Activated naive CD8-positive, alpha-beta T cell treated with anti-CD3 and anti-CD28 coated beads, Interleukin-2, amount 50 U/mL, for 16 hours (primary cell): ENCODE data around the gene NKAPD1.
A peak's percentile ranks its signal among the peaks of the same experiment; 100 is the strongest.
"Not testable (repeated sequence)": the region's sequence is repeated elsewhere in the genome, so short reads cannot be mapped to it uniquely, and the experiment has no call there.

Experiments
- DNase-seq: peaks from one replicate; pipeline ENCODE4 v3.0.0-alpha.2; 2020; ENCODE audit warnings: low read depth, low spot score

Gene NKAPD1, protein sequence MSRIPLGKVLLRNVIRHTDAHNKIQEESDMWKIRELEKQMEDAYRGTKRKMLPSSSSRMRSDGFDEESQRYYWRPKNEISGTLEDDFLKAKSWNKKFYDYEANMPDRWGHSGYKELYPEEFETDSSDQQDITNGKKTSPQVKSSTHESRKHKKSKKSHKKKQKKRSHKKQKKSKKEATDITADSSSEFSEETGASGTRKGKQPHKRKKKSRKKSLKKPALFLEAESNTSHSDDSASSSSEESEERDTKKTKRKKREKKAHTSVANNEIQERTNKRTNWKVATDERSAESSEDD

DNA sequence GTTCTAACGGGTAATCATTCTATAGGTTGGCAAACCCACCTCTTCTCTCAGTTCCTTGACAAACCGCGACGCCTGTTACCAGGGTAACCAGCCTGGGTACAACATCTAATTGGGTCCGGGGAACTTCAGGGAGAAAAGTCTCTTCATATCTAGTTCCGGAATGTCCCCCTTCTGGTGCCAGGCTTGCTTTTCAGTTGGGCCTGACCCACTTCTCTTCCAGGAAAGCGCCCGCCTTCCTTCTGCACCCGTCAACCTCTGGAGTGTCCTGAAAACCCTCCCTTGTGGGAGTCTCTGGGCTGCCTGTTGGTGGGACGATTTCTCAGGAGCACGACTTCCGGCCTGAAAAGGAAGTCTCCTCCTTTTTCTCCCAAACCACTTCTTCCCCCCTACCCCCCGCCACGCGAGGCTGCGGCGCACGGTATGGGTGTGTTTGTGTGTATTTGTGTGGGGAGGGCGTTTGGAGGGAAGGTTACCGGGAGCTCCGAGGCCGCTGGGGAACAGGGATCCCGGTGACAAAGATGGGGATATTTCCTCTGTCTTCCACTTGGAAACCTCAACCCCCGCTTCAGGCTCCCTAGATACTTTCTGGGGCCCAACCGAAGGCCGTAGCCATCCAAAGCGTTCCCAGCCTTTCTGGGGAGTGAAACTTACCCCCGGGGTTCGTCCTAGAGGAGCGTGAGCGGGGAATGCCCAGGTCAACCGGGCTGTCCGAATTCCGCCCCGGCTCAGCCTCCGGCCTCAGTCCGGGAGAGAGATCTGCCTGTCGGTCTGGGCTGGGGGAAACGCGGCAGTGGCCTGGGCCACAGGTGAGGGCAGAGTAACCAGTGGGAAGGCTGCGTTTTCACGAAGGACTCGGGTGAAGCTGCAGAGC lies at the start of gene NKAPD1, which contains the start of gene PIH1D2:
TSS of gene NKAPD1 (plus strand) at position 359 of the 871 bp plus-strand sequence. CDS start 1,276 bp downstream, outside the sequence.
TSS of gene PIH1D2 (minus strand) at position 77 of the 871 bp plus-strand sequence. CDS start 843 bp downstream, outside the sequence.
- DNase-seq: peak; percentile 50

DNA sequence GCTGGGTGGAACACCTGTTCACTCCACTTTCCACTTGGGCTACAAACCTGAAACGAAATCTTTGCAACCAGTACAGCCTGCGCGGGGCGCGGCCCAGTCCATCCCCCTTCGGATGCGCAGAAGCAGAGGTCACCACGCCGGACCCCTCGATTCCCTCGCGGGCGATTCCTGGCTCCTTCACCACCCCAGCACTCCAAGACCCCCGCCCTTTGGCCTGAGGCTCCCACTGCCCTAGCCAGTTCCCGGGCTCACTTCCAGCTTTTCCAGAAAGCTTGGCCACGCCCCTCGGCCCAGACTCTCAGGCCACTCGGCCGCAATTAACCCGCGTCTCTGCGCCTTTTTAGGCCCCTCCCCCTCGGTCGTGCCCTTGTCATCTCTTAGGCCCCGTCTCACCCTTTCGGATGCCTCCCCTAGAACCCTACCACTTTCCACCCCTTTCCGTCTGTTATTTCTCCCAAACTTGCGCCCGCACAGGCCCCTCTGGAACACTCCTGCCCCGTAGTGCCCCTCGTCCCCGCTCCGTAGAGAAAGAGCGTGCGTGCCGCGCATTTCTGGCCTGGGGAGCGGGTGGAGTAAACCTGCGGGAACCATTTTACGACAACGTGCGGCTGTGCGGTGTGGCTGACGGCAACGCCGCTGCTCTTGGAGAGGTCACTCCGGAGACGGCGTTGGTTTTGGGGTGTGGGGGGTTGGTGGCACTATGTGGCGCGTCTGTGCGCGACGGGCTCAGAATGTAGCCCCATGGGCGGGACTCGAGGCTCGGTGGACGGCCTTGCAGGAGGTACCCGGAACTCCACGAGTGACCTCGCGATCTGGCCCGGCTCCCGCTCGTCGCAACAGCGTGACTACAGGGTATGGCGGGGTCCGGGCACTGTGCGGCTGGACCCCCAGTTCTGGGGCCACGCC lies 49.1 kb upstream of the NKAPD1 start, which contains the start of gene DLAT:
TSS of gene DLAT (plus strand) at position 636 of the 906 bp plus-strand sequence. CDS start at position 701, 65 bp downstream.
- peak; percentile 66 for DNase-seq

DNA sequence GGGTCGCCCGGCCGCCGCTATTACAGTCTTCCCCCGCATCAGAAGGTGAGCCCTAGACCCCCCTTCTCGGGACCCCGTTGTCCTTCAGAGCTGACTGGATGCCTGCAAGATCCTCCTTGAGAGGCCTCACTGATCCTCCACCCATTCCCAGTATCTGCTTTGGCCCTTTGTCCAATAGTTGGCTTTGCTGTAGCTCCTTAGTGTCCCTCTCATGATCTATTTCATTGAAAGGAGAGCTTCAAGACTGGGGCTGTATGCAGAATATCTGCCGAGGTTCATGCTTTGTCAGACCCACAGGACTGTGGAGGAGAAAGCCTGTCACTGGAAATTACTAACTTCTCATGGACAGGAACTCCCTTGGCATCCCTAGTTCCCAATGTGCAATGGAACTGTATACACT lies 48.4 kb upstream of the NKAPD1 start:
- DNase-seq: no peak

DNA sequence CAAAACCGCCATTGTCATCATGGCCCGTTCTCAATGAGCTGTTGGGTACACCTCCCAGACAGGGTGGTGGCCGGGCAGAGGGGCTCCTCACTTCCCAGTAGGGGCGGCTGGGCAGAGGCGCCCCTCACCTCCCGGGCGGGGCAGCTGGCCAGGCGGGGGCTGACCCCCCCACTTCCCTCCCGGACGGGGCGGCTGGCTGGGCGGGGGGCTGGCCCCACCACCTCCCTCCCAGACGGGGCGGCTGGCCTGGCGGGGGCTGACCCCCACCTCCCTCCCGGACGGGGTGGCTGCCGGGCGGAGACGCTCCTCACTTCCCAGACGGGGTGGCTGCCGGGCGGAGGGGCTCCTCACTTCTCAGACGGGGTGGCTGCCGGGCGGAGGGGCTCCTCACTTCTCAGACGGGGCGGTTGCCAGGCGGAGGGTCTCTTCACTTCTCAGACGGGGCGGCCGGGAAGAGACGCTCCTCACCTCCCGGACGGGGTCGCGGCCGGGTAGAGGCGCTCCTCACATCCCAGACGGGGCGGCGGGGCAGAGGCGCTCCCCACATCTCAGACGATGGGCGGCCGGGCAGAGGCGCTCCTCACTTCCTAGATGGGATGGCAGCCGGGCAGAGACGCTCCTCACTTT lies 47.2 kb upstream of the NKAPD1 start:
- not testable (repeated sequence) for DNase-seq

DNA sequence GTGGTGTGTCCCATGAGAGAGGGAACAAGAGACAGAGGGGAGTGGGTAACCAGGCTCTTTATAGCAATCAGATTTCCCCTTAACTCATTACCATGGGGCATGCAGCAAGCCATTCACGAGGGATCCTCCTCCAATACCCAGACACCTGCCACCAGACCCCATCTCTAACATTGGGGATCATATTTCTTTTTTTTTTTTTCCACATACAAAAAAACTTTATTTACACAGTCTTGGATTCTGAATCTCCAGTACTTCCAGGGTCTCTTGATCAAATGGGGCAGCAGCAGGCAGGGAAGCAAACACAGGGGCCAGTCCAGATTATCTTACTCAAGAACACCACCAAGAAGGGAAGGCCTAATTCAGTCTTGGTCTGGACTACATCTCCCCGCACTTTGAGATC lies 44.6 kb upstream of the NKAPD1 start:
- DNase-seq: no peak

DNA sequence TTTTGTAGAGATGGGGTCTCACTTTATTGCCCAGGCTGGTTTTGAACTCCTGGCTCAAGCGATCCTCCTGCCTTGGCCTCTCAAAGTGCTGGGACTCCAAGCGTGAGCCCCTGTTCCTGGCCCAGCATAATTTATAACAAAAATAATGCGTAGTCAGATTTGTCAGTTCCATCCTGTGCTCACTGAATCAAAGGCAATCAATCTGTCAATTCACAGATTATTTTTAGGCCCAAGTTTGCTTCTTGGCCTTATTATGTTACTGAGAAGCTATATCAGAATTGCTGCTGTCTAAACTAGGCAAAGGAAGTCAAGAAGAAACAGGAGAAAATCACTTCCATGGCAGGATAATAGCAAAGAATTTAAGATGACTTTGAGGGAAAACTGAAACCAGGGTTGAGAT lies 40.2 kb upstream of the NKAPD1 start:
- no peak for DNase-seq

DNA sequence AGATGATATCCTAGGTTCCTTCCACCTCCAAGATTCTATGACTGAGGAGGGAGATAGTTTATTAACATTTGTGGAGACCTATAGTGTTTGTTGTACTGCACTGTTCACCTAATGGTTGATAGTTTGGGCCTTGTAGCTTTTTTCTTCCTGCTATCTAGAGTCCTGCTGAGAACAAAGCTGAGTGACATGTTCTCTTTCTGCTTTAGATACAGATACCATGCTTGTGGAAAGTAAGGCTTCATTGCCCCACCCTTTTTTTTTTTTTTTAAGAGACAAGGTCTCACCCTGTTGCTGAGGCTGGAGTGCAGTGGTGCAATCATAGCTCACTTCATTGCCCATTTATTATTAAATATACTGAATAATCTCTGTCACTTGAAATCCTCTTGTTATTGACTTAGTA lies 36.6 kb upstream of the NKAPD1 start:
- no peak for DNase-seq

DNA sequence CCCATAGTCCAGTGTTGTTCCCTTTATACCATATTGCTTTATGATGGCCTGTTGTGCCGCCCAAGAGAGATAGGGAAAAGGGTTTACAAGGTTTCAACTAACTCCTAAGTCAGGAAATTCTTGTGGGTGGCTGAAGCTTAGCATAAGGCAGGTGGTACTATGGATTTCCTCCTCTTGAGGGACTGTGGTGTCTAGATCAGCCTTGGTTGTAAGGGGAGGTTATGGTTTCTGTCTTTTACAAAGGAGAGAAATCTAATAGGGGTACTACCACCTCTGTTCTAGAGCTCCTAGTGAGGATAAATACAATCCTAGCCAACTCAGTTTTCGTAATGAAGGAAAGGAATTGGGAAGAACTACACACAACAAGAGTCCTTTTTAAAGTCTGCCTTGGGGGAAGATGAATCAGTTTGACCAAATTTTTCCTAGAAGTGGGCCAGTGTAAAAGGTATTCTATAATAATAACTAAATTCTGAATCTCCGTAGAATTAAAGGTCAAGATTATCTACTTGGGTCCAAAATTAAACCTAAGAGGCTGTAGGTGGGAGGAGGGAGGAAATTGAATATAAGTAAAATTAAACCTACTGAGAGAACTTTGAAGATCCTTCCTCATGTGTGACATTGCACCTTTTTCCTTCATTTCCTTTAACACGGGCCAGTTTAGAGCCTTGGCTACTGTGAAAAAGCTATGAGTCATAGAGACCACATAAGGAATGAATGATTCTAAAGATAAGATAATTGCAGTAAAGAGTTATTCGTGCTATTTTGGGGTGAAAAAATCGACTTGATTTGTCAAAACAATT lies 31.7 kb upstream of the NKAPD1 start:
- no peak for DNase-seq

DNA sequence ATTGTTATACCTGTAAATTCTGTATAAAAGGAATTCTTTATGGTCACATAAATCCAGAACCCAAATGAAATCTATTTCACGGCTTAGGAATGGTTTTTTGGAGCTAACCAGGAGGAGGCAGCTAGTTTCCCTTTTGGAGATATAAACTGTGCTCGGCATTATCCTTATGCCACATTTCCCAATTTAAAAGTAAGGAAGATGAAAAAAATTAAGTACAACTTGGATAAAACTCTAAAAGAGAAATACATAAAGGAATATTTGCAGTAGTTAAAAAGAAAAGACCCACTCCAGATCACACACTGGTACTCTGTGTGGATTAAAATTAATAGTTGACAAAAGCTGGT lies 31.2 kb upstream of the NKAPD1 start:
- no peak for DNase-seq

DNA sequence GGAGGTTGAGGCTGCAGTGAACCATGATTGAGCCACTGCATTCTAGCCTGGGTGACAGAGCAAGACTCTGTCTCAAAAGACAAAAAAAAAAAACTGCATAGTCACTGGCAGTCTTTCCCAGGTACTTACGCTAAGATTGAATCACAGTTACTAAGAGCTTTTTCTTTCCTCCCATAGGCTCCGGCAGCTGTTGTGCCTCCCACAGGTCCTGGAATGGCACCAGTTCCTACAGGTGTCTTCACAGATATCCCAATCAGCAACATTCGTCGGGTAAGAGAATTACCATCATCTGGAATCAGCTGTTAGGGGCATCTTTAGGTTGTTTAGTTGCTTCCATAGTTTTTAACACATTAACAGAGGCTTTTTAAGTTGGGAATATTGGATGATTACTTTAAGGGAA lies 29.1 kb upstream of the NKAPD1 start:
- DNase-seq: no peak

DNA sequence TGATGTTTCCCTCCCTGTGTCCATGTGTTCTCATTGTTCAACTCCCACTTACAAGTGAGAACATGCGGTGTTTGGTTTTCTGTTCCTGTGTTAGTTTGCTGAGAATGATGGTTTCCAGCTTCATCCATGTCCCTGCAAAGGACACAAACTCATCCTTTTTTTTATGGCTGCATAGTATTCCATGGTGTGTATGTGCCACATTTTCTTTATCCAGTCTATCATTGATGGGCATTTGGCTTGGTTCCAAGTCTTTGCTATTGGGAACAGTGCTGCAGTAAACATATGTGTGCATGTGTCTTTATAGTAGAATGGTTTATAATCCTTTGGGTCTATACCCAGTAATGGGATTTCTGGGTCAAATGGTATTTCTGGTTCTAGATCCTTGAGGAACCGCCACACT lies 27.5 kb upstream of the NKAPD1 start:
- DNase-seq: not testable (repeated sequence)

DNA sequence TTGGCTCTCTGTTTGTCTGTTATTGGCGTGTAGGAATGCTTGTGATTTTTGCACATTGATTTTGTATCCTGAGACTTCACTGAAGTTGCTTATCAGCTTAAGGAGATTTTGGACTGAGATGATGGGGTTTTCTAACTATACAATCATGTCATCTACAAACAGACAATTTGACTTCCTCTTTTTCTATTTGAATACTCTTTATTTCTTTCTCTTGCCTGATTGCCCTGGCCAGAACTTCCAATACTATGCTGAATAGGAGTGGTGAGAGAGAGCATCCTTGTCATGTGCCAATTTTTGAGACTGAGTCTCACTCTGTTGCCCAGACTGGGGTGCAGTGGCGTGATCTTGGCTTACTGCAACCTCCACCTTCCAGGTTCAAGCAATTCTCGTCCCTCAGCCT lies 25.8 kb upstream of the NKAPD1 start:
- not testable (repeated sequence) for DNase-seq

DNA sequence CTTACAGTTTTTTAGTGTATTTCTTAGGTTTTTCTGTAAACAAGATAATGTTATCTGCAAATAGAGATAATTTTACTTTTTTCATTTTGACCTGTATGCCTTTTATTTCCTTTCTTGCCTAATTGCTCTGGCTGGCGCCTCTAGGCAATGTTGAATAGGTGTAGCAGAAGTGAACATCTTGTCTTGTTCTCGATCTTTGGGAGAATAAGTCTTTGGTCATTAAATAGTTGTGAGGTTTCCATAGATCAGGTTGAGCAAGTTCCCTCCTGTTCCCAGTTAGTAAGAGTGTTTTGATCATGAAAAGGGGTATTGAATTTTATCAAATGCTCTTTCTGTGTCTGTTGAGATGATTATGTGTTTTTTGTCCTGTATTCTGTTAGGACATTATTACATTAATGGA lies 24.3 kb upstream of the NKAPD1 start:
- DNase-seq: no peak

DNA sequence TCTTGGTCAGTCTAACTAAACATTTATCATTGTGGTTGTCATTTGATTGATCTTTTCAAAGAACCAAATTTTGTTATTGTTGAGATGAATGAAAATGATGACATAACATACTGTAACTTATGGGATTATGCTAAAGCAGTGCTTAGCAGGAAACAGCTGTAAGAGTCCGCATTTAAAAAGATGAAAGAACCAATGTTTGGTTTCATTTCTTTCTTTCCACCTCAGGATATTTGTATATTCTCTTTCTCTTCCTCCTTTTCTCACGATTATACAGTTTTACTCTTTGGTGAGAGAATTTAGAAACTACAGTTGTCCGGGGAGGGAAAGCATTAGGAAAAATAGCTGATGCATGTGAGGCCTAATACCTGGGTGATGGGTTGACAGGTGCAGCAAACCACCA lies 23.4 kb upstream of the NKAPD1 start:
- DNase-seq: no peak

DNA sequence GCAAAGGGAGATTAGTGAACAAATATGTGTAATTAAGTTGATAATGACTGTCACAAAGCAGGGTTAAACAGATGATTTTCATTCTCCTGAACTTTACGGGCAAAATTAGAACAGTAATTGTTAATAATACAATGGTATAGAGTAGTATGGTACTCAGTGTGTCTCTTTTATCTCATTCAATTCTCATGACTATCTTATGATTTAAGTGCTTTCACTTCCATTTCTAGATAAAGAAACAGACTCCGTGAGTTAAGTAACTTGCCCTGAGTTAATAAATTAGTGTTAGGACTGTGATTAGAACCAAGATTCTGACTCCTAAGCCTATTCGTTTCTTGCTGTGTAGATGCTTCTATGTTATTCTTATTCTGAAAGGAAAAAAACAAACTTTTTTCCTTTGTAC lies 22.3 kb upstream of the NKAPD1 start:
- DNase-seq: no peak

DNA sequence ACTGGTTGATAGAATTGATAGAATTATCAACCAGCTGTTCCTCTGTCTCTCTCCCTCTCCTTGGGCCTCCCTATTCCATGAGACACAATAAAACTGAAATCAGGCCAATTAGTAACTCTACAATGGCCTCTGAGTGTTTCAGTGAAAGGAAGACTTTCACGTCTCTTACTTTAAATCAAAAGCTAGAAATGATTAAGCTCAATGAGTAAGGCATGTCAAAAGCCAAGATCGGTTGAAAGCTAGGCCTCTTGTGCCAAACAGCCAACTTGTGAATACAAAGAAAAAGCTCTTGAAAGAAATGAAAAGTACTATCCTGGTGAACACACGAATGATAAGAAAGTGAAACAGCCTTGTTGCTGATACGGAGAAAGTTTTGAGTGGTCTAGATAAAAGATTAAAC lies 16.9 kb upstream of the NKAPD1 start:
- DNase-seq: no peak

DNA sequence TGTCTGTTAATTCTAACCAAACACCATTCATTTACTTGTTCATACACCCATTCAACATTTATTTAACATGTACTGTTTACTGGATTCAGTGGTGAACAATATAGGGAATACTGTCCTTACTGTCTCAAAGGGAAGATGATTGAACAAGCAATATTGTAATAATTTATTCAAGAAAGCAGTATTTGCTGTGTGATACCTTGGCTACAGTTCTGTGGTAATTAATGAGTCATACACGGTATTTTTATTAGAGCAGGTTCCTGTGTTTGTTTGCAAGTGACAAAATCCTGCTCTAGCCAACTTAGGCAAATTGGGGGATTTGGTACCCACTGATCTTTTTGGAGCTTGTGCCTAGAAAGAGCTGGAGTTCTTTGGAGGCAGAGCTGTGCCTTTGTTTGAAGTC lies 16.0 kb upstream of the NKAPD1 start:
- no peak for DNase-seq

DNA sequence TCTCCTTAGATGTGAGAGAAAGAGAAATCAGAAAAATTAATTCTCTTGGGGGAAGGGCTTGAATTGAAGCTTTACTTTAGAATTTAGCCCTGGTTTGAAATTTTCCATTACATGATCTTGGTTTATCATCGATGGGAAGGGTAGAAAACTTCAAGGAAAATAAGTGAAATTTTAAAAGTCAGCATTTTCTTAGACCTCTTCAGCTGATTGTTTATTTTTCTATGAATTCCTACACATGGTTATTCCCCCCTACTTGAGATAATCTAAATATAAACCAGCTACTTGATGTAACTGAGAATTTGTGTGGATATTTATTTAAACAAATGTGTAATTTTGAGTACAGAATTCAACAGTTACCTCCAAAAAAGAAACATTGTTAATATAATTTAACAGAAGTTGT lies 11.2 kb upstream of the NKAPD1 start:
- no peak for DNase-seq

DNA sequence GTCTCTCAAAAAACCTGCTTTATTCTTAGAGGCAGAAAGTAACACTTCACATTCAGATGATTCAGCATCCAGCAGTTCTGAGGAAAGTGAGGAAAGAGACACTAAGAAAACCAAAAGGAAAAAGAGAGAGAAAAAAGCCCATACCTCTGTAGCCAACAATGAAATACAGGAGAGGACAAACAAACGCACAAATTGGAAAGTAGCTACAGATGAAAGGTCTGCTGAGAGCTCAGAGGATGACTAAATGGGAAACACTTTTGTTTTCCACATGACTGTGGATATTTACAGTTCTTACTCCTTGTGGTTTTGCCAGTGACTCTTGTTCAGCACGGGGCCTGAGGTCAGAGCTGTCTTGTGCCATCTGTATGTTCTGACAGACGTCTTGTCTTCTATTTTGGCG lies 8.6 kb downstream of the NKAPD1 start:
- no peak for DNase-seq

DNA sequence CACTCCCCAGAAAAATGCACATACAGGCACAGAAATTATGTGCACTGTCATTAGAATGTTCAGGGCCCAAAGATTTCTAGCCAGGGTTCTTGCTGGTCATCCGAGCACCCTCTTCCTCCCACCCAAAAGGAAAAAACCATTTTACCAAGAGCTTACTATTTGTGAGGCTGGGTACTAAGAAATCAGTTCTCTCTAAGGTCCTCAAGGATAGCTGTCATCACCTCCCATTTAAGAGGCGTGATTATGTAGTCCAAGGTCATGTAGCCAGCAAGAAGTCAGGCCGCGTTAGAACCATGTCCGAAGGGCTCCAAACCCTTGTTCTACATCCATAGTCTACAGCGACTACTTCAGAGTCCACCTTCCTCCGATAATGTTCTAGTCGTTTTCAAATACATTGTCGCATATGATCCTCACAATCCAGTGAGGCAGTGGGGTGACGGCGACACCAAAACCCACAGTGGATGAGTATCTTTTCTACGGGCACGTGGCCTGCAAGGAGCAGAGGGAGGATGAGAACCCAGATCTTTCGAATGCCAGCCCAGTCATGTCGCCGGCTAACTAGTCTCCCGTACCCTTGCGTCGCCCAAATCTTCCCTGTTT lies 11.8 kb downstream of the NKAPD1 start:
- peak; percentile 13 for DNase-seq
